GM20000 (cell line): ENCODE data around the gene ARL14EPL.

Experiments used
- DNase-seq: peaks from one replicate; pipeline ENCODE4 v3.0.0; 2012; ENCODE audit warnings: low spot score
- CTCF ChIP-seq: IDR thresholded peaks from 2 replicates; pipeline ENCODE4 v1.5.1; 2012; ENCODE audit warnings: mild to moderate bottlenecking, control low read depth; ENCODE audit errors: extremely low read depth, missing control alignments

Gene ARL14EPL

GRCh38 chr5:116032991-116033390 lies 719 bp downstream of the ARL14EPL start:
- TF ChIP-seq CTCF, result no peak
- DNase-seq, result peak; percentile 13

DNA sequence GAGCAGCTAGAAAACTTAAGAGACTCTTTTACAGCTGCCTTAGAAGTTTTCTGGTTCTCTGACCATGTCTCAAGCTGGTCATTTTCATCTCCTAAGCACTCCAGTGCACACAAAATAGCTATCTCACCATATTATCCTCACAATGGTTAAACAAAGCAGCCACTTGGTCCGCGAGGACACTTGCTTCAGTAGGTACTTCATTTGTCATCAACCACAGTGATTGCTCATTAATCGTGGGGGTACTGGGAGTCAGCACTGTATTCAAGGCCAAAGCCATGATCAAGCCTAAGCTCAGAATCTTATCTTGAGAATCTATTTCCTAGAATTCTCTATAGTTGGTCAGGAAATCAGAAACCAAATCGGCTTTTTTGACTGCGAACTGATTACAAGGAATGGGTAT lies 2.9 kb downstream of the ARL14EPL start:
- no peak for DNase-seq
- TF ChIP-seq CTCF, result no peak

GRCh38 chr5:116037236-116037822 lies 5.1 kb downstream of the ARL14EPL start:
- DNase-seq, result no peak
- TF ChIP-seq CTCF, result no peak

GRCh38 chr5:116038817-116039216 lies 6.5 kb downstream of the ARL14EPL start:
- TF ChIP-seq CTCF, result no peak
- DNase-seq, result peak; percentile 24

GRCh38 chr5:116042375-116042774 lies 10.1 kb downstream of the ARL14EPL start:
- no peak for TF ChIP-seq CTCF
- no peak for DNase-seq

GRCh38 chr5:116044073-116044472 lies 11.8 kb downstream of the ARL14EPL start:
- no peak for DNase-seq
- TF ChIP-seq CTCF, result no peak

GRCh38 chr5:116045821-116046220 lies 13.5 kb downstream of the ARL14EPL start:
- no peak for DNase-seq
- TF ChIP-seq CTCF, result no peak
